Nephron progenitor cell (in vitro differentiated cells): Measurements from ENCODE around the gene KIF6.
"Not testable (repeated sequence)": the region's sequence is repeated elsewhere in the genome, so short reads cannot be mapped to it uniquely, and the experiment has no call there.

Experiments used
- DNase-seq: peaks from one replicate; pipeline ENCODE4 v3.0.0; 2021
- H3K27ac Mint-ChIP-seq: 2 replicates; pipeline ENCODE4 v1.8.0; 2021; ENCODE audit warnings: mild to moderate bottlenecking, moderate library complexity, mixed read lengths
- H3K27me3 Mint-ChIP-seq: 2 replicates; pipeline ENCODE4 v1.8.0; 2021; ENCODE audit warnings: mild to moderate bottlenecking, low read depth, mixed read lengths; ENCODE audit not compliant: poor library complexity
- H3K36me3 Mint-ChIP-seq: 2 replicates; pipeline ENCODE4 v1.8.0; 2021; ENCODE audit warnings: low read depth, mixed read lengths
- H3K4me1 Mint-ChIP-seq: 2 replicates; pipeline ENCODE4 v1.8.0; 2021; ENCODE audit warnings: mixed read lengths
- H3K4me3 Mint-ChIP-seq: 2 replicates; pipeline ENCODE4 v1.8.0; 2021; ENCODE audit warnings: mild to moderate bottlenecking, moderate library complexity, mixed read lengths
- H3K9me3 Mint-ChIP-seq: 2 replicates; pipeline ENCODE4 v1.8.0; 2021; ENCODE audit warnings: mild to moderate bottlenecking, moderate library complexity, mixed read lengths
- TF ChIP-seq, protein P1 (sequence below): fragments of 200-600 bp; sonication (generic); IDR thresholded peaks from 2 replicates; pipeline ENCODE4 v1.5.0; 2021; ENCODE audit warnings: antibody characterized with exemption

The KIF6 gene

DNA sequence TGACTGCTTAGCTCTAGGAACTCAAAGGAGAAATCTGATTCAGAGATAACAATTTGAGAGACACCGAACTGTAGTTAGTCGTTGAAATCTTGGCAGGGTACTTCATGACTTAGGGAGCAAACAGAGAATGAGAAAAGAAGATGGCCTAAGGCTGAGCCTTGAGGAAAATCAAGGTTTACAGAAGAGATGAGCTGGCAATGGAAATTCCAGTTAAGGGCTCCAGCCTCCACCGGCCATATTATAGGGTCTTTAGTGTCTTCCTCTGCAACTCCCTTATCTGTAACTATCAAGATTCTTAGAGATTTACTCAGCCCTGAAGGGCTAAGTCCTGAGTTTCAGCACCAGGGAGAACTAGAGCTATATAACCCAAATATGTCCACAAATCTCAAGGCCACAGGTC lies 437.6 kb downstream of the KIF6 start:
- peaks cover 12% of the 10 kb centered on the region for H3K4me1 Mint-ChIP-seq
- no peaks in the 10 kb centered on the region for H3K36me3 Mint-ChIP-seq
- no peak overlapping the region for H3K27ac Mint-ChIP-seq
- no peak for DNase-seq
- peaks cover 42% of the 10 kb centered on the region for H3K27me3 Mint-ChIP-seq
- TF ChIP-seq, protein P1, sequence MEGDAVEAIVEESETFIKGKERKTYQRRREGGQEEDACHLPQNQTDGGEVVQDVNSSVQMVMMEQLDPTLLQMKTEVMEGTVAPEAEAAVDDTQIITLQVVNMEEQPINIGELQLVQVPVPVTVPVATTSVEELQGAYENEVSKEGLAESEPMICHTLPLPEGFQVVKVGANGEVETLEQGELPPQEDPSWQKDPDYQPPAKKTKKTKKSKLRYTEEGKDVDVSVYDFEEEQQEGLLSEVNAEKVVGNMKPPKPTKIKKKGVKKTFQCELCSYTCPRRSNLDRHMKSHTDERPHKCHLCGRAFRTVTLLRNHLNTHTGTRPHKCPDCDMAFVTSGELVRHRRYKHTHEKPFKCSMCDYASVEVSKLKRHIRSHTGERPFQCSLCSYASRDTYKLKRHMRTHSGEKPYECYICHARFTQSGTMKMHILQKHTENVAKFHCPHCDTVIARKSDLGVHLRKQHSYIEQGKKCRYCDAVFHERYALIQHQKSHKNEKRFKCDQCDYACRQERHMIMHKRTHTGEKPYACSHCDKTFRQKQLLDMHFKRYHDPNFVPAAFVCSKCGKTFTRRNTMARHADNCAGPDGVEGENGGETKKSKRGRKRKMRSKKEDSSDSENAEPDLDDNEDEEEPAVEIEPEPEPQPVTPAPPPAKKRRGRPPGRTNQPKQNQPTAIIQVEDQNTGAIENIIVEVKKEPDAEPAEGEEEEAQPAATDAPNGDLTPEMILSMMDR = no peak
- H3K4me3 Mint-ChIP-seq = no peak overlapping the region
- no peaks in the 10 kb centered on the region for H3K9me3 Mint-ChIP-seq

DNA sequence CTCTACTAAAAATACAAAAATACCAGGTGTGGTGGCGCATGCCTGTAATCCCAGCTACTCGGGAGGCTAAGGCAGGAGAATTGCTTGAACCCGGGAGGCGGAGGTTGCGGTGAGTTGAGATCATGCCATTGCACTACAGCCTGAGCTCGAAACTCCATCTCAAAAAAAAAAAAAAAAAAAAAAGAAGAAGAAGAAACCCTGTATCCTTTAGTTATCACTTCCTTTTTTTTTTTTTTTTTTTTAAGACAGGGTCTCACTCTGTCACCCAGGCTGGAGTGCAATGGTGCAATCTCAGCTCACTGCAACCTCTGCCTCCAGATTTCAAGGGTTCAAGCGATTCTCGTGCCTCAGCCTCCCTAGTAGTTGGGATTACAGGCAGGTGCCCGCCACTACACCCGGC lies 438.6 kb downstream of the KIF6 start:
- H3K27me3 Mint-ChIP-seq = peaks cover 34% of the 10 kb centered on the region
- not testable (repeated sequence) for H3K27ac Mint-ChIP-seq, DNase-seq, H3K4me1 Mint-ChIP-seq, H3K36me3 Mint-ChIP-seq, H3K4me3 Mint-ChIP-seq, H3K9me3 Mint-ChIP-seq

DNA sequence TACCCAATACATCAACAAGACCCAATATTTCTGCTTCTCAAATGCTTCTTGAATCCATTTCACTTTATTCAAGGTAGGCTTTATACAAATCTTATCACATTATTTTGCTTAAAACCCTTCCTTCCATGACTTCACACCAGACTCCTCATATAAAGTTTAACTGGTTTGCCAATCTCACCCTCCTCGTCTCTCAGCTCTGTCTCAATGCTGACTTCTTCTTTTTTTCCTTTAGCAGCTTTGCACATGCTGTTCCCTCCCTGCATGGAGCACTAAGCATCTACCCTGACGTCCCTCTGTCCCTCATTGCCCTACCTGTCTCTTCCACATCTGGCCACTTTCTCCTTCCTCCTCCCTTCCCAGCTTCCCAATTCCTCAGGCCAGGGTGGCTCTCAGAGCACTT lies 442.4 kb downstream of the KIF6 start:
- no peaks in the 10 kb centered on the region for H3K9me3 Mint-ChIP-seq
- peaks cover 45% of the 10 kb centered on the region for H3K27me3 Mint-ChIP-seq
- DNase-seq = no peak
- no peak overlapping the region for H3K27ac Mint-ChIP-seq
- H3K4me3 Mint-ChIP-seq = no peak overlapping the region
- H3K36me3 Mint-ChIP-seq = no peaks in the 10 kb centered on the region
- H3K4me1 Mint-ChIP-seq = peaks cover 4% of the 10 kb centered on the region
- TF ChIP-seq, protein P1 = no peak

DNA sequence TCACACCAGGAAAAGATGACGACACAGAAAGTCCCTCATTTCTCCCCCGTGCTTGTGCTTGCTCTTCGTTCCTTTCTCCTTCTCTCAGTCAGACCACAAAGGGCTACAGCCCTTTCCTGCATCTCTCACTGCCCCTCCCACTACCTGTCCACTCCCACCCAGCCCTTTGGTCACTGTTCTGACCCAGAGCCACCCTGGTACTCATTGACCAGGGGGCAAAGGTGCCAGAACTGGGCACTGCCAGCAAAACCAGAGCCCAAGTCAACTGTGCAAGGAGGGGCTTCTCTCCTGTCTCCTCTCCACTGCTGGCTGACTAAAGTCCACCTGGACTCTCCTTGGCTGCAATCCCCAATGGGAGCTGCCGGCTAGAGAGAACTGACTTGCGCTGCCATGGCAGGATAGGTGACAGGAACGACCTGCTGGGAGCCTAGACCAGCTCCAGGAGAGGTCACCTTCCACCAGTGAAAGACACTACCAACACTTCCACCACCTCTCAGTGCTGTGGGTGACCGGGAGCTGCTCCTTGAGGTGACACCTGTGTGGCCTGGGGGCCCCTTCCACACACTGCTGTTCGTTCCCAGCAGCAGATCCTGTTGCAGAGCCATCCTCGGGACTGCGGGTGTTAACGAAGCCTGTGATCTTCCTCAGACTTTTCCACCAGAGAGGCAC lies 443.8 kb downstream of the KIF6 start:
- H3K9me3 Mint-ChIP-seq = no peaks in the 10 kb centered on the region
- H3K4me1 Mint-ChIP-seq = peaks cover 4% of the 10 kb centered on the region

DNA sequence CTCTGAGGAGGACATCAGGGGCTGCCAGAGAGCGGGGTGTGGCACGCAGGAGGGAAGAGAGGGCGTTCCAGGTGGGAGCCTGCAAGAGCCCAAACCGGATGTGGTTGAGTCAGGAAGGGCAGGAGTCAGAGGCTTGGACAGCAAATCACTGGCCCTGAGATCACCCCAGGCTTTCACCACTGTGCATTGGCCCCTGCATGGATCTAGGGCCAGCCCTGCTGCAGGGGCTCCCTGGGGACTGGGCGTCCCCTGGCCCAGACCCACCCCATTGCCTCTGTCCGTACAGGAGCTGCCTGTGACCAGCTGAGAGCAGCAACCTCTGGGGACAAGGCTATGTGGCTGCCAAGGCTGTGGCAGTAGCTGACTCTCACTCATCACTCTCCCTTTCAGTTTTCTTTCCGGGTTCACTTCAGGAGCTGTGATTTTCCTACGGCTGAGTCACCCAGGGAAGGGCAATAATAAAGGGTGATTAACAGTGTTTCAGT lies 444.9 kb downstream of the KIF6 start:
- no peak for DNase-seq
- H3K4me3 Mint-ChIP-seq = no peak overlapping the region
- H3K36me3 Mint-ChIP-seq = no peaks in the 10 kb centered on the region
- H3K27ac Mint-ChIP-seq = no peak overlapping the region
- TF ChIP-seq, protein P1 = no peak
- H3K27me3 Mint-ChIP-seq = peaks cover 46% of the 10 kb centered on the region
- H3K4me1 Mint-ChIP-seq = peaks cover 4% of the 10 kb centered on the region
- H3K9me3 Mint-ChIP-seq = no peaks in the 10 kb centered on the region

More for the DNA sequence above, 443.8 kb downstream of the KIF6 start:
- H3K4me3 Mint-ChIP-seq = no peak overlapping the region
- H3K36me3 Mint-ChIP-seq = no peaks in the 10 kb centered on the region
- H3K27me3 Mint-ChIP-seq = peaks cover 42% of the 10 kb centered on the region
- DNase-seq = no peak
- TF ChIP-seq, protein P1 = no peak
- no peak overlapping the region for H3K27ac Mint-ChIP-seq
